Measurements from ENCODE around the gene SYTL1.

SYTL1 gene

DNA sequence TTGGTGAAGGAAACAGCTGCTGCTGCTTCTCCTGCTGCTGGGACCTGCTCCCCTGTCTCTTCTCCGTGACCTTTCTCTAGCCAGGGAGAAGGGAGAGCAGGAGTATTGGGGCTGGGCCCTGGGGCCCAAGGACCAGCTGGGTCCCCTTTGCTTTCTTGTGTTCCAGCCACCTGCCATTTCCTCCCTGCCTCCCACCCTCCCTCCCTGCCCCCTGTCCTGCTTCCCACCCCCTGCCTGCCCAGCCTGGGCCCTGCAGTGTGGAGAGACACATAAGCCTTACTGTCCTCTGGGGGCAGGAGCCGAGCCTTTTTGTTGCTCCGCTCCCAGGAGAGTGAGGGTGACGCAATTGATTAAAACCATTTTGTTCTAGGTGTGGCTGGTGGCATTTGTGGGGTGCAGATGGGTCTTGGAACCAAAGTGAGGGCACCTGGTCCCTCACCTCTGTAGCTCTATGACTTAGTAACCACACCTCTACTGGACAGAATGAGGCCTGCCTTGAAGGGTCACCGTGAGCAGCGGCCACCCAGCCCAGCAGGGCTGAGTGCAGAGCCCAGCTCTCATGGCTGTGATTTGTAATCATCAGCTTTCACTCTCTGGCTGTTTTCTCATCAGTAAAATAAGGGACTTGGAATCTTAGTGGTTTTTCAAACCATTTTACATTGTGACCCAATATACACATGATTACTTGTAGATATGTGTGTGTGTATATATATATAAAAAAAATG lies 33.8 kb upstream of the SYTL1 start:
- Histone ChIP-seq H3K27ac (no peak overlapping the region), H3K4me1 (no peaks in the 10 kb centered on the region), H3K4me3 (no peak overlapping the region), H3K9me3 (no peaks in the 10 kb centered on the region), H3K27me3 (no peaks in the 10 kb centered on the region), H3K36me3 (peaks cover 9 to 69% (median 39%) of the 10 kb centered on the region in 3 donors)
- DNase-seq, result no peak
- TF ChIP-seq, protein P1, sequence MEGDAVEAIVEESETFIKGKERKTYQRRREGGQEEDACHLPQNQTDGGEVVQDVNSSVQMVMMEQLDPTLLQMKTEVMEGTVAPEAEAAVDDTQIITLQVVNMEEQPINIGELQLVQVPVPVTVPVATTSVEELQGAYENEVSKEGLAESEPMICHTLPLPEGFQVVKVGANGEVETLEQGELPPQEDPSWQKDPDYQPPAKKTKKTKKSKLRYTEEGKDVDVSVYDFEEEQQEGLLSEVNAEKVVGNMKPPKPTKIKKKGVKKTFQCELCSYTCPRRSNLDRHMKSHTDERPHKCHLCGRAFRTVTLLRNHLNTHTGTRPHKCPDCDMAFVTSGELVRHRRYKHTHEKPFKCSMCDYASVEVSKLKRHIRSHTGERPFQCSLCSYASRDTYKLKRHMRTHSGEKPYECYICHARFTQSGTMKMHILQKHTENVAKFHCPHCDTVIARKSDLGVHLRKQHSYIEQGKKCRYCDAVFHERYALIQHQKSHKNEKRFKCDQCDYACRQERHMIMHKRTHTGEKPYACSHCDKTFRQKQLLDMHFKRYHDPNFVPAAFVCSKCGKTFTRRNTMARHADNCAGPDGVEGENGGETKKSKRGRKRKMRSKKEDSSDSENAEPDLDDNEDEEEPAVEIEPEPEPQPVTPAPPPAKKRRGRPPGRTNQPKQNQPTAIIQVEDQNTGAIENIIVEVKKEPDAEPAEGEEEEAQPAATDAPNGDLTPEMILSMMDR (IDR thresholded peaks at IDR 0.05), result no peak
- intact Hi-C loops (cut with DNase I; ENCODE audit: low total_unique reads), result loop anchor here (10.0 kb wide), 2 partner anchors 47 to 297 kb away; partner anchors contain the start of gene AHDC1

DNA sequence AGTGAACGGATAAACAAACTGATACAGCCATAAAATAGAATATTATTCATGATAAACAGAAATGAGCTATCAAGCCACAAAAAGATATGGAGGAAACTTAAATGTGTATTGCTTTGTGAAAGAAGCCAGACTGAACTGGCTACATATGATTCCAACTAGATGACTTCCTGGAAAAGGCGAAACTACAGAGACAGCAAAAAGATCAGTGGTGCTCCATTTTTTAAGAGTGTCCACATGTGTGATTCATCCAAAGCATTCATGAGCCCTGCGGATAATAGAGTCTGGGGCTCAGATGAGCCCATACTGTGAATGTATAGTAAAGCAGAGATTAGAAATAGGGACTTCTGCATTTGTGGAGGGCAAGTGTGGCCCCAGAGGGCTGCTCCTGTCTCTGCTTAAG lies 27.7 kb upstream of the SYTL1 start:
- no peak overlapping the region for H3K4me3 ChIP-seq
- H3K27me3 ChIP-seq, result peaks cover 0 to 19% of the 10 kb centered on the region in 2 donors
- H3K36me3 ChIP-seq, result peaks cover 0 to 16% (median 0%) of the 10 kb centered on the region in 3 donors
- intact Hi-C loops (cut with DNase I; ENCODE audit: low total_unique reads), result no loop called here
- H3K27ac ChIP-seq, result no peak overlapping the region
- TF ChIP-seq, protein P1 (IDR thresholded peaks at IDR 0.05), result no peak
- H3K4me1 ChIP-seq, result no peaks in the 10 kb centered on the region
- no peaks in the 10 kb centered on the region for H3K9me3 ChIP-seq
- DNase-seq, result no peak

DNA sequence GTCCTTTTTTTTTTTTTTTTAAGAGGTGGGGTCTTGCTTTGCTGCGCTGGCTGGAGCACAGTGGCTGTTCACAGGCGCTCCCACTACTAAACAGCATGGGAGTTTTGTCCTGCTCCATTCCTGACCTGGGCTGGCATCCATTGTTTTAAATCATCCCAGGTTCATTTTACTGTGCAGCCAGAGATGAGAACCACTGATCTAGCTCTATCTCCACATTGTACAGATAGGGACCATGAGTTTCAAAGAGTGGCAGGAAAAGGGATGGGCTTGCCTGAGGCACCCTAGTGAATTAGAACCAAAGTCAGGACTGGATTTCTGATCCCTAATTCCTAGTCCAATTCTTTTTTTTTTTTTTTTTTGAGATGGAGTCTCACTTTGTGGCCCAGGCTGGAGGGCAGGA lies 27.1 kb upstream of the SYTL1 start:
- intact Hi-C loops (cut with DNase I; ENCODE audit: low total_unique reads), result no loop called here
- peaks cover 0 to 16% (median 0%) of the 10 kb centered on the region in 3 donors for H3K36me3 ChIP-seq
- no peak overlapping the region for H3K4me3 ChIP-seq
- no peak overlapping the region for H3K27ac ChIP-seq
- no peaks in the 10 kb centered on the region for H3K9me3 ChIP-seq
- no peak for DNase-seq
- H3K4me1 ChIP-seq, result no peaks in the 10 kb centered on the region
- H3K27me3 ChIP-seq, result peaks cover 0 to 20% of the 10 kb centered on the region in 2 donors
- TF ChIP-seq, protein P1 (IDR thresholded peaks at IDR 0.05), result no peak

DNA sequence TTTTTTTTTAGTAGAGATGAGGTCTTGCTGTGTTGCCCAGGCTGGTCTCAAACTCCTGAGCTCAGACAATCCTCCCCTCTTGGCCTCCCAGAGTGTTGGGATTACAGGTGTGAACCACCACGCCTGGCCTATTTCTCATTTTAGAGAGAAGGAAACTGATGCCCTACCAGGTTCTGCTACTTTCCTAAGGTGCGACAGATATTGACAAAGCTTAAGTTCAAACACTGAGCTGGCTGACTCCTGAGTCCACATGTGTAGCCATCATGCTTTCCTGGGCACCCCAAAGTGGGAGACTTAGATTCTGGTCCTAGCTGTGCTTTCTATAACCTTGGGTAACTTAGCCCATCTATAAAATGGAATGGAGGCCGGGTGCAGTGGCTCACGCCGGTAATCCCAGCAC lies 25.0 kb upstream of the SYTL1 start:
- Histone ChIP-seq H3K4me1 (peaks cover 0 to 7% (median 0%) of the 10 kb centered on the region in 4 donors), H3K9me3 (no peaks in the 10 kb centered on the region), H3K27ac (no peak overlapping the region), H3K4me3 (no peak overlapping the region), H3K36me3 (no peaks in the 10 kb centered on the region), H3K27me3 (peaks cover 0 to 24% of the 10 kb centered on the region in 2 donors)
- intact Hi-C loops (cut with DNase I; ENCODE audit: low total_unique reads), result no loop called here
- TF ChIP-seq, protein P1 (IDR thresholded peaks at IDR 0.05), result no peak
- no peak for DNase-seq

DNA sequence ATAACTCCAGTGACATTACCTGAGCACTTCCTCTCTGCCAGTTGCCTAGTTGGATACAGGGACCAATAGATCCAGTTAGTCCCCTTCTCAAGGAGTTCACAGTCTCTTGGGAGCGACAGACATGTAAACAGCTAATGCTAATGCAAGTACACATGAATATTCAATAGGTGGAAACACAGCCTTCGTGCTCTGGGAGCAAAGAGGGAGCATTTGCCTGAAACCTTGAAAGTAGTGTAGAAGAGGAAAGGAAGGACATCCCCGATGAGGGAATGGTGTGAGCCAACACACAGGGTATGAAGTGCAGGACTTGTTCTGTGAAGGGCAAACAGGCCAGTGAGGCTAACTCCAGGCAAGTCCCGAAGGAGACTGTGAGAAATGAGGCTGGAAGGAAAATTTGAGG lies 23.7 kb upstream of the SYTL1 start:
- no peaks in the 10 kb centered on the region for H3K9me3 ChIP-seq
- no peak overlapping the region for H3K4me3 ChIP-seq
- no peak overlapping the region for H3K27ac ChIP-seq
- H3K4me1 ChIP-seq, result peaks cover 0 to 12% (median 5%) of the 10 kb centered on the region in 4 donors
- DNase-seq, result no peak
- peaks cover 0 to 24% of the 10 kb centered on the region in 2 donors for H3K27me3 ChIP-seq
- intact Hi-C loops (cut with DNase I; ENCODE audit: low total_unique reads), result no loop called here
- no peaks in the 10 kb centered on the region for H3K36me3 ChIP-seq
- TF ChIP-seq, protein P1 (IDR thresholded peaks at IDR 0.05), result no peak
